GM19240 (cell line): Measurements from ENCODE around the gene PRKCZ.
"Not testable (repeated sequence)": the region's sequence is repeated elsewhere in the genome, so short reads cannot be mapped to it uniquely, and the experiment has no call there.

ENCODE experiments used
- DNase-seq: peaks from one replicate; pipeline ENCODE4 v3.0.0; 2011; ENCODE audit warnings: low spot score; ENCODE audit not compliant: insufficient read length

The PRKCZ gene

DNA sequence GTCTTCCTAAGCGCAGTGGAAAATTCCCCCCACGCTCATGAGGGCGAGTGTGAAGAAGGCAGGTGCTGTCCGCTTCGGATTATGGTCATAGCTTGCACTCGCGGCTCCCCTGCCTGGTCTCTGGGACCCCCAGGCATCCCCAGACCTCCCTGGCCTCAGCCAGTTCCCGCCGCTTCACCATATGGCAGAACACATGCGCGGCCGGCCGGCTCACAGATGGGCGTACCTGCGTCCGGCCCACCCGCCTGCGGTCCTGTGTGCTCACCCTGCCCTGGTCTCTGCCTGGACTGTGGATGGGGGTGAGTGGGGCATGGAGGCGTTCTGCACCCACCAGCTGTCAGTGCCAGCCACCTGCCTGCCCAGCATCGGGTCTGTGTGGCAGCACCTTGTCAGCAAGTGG, 34.1 kb downstream of the PRKCZ start:
- DNase-seq = no peak

DNA sequence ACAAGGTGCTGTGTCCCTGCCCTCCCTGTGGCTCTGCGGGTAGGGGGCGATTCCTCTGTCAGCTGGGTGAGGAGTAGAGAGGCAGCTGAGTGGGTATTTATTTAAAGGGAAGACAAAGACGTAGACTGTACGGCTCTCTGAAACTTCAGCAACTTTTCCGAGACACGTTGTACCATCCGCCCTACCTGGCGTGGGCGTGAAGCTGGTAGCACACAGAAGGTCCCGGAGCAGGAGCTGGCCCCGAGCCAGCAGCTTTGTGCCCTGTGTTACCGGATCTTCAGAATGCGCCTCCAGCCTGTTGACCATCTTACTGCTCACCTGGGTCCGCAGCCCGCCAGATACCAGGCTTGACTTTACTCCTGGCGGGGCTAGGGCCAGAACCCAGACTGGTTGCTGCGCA, 34.9 kb downstream of the PRKCZ start:
- DNase-seq = no peak

DNA sequence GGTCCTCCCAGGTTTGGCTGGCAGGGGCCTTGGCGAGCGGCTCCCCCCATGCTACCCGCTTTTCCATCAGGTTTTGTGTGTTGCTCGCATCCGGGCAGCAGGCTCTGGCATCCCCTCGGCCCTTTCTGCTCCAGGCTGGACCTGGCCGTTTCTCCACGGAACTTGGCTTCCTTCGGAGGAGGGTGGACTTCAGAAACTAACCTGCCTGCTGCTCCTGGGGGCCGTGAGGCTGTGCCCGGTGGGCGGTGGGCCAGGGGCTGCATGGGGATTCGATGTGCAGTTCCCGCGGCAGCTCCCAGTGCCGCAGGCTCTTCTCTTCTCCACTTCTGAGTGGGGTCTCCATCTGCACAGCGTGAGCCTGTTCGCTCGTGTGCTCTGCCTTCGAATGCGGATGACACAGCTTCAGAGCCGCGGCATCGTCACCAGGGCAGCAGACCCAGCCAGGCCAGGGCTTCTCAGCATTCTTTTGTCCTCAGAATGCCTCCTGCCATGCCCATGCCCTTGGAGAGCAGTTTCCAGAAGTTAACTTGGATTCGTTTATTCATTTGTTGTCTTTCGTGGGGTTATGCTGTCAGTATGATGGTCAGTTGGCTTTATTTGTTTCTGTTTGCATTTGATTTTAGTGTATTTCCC, 36.4 kb downstream of the PRKCZ start:
- DNase-seq = no peak

DNA sequence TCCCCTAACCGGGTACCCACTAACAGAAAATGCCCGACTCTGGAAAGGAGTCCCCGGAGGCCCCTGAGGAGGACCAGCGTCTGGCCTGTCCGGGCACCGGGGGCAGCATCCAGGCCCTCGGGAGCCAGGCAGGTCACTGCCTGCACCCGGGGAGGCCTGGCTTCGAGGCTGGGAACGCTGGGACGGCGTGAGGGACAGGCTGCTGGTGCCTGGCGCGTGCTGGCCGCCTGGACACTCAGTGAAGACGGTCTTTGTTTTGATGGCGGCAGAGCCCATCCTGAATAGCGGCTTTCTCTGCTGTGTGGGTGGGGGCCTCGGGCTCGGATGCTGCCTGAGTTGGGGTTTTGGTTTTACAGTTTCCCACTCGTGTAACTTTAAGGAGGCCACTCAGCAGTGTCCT, 37.6 kb downstream of the PRKCZ start:
- DNase-seq = no peak

DNA sequence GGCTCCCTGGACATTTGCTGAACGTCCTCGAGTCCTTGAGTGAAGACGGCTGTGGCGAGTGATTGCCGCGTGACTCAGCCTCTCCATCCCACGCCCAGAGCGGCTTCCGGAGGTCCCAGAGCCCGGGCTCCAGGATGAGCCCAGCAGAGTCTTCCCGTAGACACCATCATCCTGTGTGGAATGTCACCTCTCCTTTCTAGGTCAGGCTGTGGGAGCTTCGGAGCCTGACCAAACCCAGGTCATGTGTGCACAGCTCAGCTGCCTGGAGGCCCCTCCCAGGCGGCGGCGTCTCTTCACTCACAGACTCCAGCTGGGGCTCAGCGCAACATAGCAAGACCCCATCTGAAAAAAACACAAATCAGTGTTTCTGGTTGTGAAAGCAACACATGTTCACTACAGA, 38.2 kb downstream of the PRKCZ start:
- no peak for DNase-seq

DNA sequence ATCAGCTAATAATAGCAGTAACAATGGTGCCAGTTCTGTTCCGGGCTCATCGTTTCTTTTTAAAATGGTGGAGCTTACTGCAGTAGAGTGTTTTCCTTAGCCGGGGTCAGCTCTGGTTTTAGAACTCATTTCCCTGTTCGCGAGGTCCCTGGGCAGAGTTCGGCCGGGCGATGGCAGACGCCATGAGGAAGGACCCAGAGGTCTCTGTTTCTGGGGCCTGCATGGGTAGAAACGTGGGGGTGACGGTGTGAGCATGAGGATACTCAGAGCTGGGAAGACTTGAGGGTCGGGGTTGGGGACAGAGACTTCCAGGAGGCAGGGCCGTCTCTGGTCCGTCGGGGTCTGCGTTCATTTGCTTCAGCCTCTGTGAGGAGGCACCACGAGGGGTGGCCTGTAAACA, 38.8 kb downstream of the PRKCZ start:
- DNase-seq = no peak

DNA sequence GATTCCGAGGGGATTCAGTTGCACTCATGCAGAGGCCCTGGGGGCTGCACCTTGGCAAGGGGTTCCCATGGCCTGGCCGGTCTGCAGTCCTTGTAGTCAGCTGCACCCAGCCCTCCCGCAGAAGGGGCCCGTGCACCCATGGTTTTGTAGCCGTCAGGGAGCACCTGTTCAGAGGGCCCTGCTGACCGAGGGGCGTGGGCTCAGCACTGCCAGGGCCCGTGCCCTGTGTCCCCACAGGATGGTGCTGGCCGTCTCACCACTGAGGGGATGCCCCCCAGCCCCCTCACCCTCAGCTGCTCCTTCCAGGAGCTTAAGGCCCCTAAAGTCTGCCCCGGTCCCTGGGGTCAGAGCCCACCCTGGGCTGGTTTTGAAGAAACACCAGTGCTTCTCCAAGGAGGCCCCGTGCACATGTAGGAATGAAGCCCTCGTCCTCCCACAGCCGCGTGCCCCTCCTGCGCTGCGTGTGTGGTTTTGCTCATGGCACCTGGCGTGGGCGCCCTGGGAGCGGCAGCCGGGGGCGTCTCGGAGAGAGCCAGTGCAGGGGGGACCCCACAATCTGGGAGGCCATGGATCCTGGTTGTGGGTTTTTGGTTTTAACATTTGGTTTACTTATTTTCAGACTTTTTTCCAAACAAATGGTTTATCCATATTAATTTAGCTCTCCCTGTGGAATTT, 40.1 kb downstream of the PRKCZ start:
- DNase-seq = no peak

DNA sequence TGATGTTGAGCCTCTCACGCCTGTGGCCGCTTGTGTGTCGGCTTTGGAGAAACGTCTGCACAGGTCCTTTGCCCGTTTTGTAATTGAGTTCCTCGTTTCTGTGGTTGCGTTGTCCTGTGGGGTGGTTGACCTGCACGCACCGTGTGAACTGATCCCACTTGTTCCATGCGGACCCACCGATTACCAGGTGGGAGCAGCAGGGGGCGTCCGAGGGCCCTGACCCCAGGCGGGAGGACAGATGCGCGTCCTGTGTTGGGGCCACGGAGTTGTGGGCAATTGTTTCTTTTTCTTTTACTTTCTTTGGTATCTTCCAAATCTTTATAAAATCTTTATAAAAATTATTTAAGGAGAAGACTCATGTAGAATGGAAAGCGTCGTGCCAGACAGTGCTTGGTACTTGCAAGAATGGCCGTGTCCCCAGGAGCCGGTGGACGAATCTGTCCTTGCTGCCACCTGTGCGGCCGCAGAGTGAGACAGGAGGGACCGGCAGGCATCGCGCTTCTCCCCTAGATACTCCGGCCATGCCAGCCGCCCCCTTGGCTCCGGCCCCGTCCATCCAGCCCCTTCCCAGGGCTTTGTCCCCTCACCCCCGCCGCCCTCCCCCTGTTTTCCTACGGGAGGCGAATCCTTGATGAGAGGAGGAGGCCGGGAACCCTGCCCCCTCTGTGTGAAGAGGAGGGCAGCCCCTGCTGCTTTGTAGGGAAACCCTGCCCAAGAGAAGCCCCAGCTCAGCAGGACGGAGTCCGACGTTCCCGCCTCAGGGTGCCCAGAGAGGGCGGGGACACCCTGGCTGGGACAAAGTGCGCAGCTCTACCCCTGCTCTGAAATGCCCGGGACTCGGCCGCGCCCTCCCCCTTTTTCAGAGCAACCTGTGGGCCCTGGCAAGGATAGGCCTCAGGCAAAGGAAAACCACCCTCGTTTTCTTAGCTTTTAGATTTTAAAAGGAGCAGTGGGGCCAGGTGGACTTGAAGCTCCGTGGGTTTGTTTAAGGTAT, 41.7 kb downstream of the PRKCZ start:
- no peak for DNase-seq

DNA sequence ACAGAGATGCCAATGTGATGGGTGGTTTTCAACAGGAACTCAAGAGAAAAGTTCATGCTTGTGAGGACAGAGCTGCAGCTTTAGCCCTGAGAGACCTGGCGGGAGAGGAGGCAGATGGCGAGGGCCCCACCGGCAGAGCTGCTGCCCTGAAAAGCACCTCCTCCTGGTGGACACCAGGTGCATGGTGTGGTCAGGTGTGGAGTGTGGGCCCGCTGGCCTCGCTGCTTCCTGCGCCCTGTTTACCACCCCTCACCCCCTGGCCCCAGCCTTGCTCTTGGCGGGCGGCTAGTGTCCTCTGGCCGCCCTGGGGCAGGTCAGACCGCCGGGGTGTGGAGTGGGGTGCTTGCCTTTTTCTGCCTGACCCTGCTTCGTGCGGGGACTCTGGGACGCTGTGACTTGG, 42.8 kb downstream of the PRKCZ start:
- DNase-seq = no peak

DNA sequence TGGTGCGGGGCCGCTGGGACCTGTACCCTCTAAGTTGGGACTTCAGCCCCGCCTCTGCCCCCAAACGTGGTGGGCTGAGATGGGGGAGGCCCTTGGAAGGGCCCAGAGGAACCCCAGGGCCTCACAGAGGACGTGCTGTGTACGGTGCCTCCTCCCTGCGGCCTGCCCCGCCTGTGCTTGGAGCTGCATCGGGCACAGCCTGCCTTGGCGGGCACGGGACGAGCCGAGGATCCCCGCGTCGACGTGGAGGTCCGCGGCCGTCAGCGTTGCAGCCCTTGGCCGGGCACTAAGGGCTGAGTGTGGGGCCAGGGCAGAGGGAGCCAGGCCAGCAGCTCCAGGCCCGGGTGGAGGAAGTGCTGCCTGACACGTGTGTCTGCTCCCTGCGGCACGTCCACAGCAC, 43.4 kb downstream of the PRKCZ start:
- no peak for DNase-seq

DNA sequence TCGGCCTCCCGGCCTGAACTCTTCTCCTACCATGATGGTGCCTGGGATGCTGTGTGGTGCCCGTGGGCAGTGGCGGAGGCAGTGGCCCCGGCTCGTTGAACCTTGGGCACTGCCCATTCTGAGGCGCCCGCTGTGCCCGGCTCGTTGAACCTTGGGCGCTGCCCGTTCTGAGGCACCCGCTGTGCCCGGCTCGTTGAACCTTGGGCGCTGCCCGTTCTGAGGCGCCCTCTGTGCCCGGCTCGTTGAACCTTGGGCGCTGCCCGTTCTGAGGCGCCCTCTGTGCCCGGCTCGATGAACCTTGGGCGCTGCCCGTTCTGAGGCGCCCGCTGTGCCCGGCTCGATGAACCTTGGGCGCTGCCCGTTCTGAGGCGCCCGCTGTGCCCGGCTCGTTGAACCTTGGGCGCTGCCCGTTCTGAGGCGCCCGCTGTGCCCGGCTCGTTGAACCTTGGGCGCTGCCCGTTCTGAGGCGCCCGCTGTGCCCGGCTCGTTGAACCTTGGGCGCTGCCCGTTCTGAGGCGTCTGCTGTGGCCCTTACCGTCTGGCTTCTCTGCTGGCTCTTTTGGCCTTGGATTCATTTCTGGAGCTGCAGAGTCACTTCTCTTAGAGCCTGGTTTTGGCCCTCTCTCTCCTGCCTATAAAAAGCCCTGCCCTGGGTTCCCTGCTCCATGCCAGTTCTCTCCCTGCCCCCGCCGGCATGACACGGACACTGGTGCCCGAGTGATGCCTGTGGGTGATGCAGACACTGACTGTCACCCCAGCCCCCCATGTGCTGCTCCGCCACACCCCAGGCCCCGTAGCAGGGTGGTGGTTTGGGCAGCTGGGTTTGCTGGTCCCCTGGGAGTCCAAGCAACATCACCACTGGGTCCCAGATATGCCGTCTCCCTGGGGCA, 44.3 kb downstream of the PRKCZ start:
- not testable (repeated sequence) for DNase-seq

DNA sequence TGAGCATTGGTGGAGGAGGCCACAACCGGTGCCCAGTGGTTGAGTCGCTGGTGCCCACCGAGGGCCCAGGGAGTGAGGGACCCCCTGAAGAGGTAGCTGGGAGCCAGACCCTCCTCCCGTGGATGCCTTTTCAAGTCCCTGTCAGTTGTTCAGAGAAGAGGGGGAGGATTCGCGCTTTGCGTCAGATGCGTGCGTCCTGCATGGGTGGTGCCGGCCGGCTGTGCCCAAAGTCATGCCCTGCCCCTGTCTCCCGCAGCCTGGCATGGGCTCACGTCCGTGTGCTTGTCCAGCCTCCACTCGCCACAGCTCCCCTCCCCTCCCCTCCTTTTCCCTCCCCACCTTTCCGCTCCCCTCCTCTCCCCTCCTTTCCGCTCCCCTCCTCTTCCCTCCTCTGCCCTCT, 45.2 kb downstream of the PRKCZ start:
- no peak for DNase-seq

DNA sequence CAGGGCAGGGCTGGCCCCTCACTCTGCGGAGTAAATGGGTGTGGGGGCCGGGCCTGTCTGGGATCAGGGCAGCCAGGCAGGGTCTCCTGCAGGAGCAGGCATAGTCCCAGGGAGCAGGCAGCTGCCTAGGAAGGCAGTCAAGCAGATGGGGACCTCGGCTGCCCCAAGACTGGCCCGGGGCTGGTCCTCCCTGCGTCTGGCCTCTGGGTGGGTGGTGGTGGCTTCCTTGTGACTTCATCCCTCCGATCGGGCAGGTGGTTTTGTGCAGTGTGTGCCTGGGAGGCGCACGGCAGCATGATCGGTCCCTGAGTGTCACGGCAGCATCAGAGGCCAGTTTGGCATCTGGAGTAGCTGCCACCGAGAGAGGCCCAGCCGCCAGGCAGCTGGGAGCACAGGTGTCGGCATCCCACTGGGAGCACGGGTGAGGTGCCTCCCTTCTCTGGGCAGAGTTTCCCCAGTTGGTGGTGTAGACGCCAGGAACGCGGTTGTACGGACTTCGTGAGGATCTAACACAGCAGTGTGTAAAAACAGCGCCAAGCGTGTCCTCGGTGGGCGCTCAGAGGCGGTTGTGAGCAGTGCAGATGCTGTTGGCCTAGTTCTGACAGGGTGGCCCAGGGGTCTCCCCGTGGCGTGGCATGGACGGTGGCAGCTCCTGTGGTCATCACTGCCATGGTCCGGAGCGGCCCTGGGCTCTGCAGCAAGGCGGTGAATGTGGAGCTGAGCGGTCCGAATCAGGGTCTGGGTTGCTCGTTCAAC, 45.9 kb downstream of the PRKCZ start:
- DNase-seq = no peak

DNA sequence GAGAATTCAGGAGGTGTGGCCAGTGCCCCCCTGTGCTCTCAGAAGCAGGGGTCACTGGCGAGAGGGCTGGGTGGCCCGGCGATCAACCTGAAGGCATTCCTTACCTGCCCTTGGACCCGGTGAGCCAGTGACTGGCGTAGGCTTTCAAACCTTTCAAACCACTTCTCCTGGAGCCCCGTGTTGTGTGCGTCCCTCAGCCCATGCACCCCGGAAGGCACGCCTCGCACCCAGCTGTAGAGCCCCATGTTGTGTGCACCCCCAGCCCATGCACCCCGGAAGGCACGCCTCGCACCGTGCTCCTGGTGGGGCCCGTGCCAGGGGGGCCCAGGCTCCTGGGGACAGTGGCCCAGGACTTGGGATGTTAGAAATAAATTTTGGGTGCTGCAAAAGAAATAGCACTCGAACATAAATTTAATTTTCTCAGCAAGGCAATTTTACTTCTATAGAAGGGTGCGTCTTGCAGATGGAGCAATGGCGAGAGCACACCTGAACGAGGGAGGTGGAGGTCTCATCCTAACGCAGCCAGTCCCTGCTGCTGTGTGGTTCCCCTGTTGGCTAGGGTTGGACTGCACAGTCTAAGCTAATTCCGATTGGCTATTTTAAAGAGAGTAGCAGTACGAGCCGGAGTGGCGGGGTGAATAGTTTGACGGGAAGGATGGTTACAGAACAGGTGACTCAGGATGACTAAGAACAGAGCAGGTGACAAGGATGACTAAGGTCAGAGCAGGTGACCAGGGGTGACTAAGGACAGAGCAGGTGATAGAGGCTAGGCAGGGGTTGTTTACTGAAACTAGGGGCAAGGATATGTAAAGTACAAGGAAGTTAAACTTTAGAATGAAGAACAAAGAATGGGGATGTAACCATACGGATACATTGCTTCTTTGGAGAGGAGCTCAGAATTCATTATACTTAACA, 47.4 kb downstream of the PRKCZ start:
- DNase-seq = no peak

DNA sequence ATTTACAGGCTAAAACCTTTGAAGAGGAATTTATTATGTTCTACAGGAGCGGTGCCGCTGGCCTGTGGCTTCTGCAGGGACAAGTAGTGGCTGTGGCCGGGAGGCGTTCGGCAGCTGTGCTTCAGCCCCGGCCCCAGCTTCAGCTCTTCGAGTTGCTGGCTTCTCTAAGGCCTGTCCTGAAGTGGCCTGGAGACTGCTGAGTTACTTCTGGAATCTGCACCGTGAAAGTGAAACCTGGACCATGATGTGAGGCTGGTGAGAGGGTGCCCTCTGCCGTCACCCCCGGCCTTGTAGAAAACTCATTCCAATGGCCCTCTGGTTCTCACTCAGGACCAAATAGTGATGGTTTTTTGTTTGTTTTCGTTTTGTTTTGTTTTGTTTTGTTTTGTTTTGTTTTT, 48.1 kb downstream of the PRKCZ start:
- no peak for DNase-seq

DNA sequence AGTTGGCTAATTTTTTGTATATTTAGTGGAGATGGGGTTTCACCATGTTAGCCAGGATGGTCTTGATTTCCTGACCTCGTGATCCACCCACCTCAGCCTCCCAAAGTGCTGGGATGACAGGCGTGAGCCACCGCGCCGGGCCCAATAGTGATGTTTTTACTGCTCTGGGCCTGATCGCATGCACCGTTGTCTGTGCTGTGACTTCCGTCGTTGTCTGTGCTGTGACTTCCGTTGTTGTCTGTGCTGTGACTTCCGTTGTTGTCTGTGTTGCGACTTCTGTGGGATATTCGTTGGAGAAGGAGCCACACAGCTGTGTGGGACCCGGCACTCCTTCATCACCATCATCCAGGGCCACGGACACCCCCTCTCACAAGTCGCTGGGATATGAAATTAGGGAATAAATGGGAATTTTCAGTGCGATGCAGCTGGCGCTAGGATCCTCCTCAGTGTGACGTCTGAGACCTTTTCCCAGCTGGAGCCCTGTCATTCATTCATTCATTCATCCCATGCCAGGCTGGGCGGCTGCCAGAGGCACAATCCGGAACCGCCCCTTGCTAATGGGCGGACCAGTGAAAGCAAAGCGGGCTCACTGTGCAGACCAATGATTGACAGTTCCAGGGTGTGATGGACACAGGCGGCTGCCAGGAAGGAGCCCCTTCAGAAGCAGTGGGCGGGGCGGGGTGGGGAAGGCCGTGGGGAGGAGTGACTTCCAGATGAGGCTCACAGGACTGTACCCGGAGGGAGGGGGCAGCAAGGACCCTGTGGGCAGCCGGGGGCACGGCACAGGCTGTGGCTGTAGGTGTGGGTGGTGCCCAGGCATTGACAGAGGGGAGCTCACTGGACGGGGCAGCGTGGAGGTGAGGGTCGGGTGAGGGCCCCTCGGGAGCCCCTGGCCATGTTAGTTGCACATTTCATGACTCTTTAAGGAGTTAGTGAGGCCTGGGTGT, 48.9 kb downstream of the PRKCZ start:
- DNase-seq = no peak

DNA sequence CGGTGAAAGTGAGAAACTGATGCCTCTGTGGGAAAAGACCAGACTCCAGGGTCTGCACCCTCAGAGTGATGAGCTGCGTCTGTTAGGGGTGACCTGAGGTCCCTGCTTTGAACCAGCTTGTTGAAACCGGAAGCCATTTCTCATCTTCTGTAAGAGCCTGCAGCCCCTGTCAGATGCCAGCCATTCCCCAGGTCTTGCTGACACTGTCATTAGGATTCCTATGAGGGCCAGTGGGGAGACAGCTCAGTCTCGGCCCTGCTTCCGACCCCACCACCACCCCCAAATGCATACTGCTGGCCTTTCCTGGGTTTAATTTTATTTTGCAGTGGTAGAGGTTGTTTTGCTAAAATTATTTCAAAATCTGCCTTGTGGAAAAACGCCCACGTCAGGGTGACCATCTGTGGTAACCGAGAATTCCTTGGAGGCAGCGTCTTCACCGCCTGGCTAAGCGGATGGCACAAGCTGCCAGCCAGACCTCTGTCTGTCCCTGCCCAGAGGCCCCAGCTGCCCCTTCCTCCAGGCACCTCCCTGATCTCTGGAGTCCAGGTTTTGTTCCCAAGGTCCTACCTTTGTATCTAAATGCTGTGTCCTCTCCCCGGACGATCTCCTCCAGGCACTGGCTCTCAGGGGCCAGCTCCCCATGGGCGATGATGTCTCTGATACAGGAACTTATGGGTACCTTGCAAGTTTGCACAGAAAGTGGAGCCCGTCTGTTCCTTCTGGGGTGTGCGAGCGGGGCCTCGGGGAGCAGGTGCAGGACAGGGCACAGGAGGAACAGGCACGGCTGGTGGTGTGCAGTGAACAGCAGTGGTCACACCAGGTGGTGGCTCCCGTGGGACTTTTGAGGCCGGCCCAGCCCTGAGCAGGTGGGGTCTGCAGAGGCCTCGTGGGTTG, 49.9 kb downstream of the PRKCZ start:
- DNase-seq = no peak
